Fibroblast of lung (primary cell): ENCODE data around the gene MID1. TPM values are rescaled to one million over a fixed set of nuclear protein-coding genes. Genes with fewer than 3 reads are reported as not detected.

Source experiments
- DNase-seq, 2 donors: peaks; one replicate each; pipeline versions ENCODE4 v3.0.0 to v3.0.0-alpha.2; 2010; ENCODE audit warnings: low read depth in 2 of 2
- H2AFZ ChIP-seq: 2 replicates; pipeline ENCODE4 v1.5.1; 2012; ENCODE audit warnings: low read length, control low read depth, inconsistent platforms
- H3K27ac ChIP-seq: 2 replicates; pipeline ENCODE4 v1.5.1; 2011; ENCODE audit warnings: low read length, control low read depth; ENCODE audit not compliant: insufficient read depth
- H3K27me3 ChIP-seq: 2 replicates; pipeline ENCODE4 v1.5.1; 2011; ENCODE audit warnings: mild to moderate bottlenecking, low read length; ENCODE audit not compliant: control insufficient read depth, insufficient read depth
- H3K36me3 ChIP-seq: 2 replicates; pipeline ENCODE4 v1.5.1; 2011; ENCODE audit warnings: low read length; ENCODE audit not compliant: control insufficient read depth, insufficient read depth
- H3K4me1 ChIP-seq: 2 replicates; pipeline ENCODE4 v1.5.1; 2011; ENCODE audit warnings: low read length; ENCODE audit not compliant: control insufficient read depth, insufficient read depth; ENCODE audit errors: extremely low read depth
- H3K4me2 ChIP-seq: 2 replicates; pipeline ENCODE4 v1.5.1; 2011; ENCODE audit warnings: low read length, control low read depth; ENCODE audit not compliant: insufficient read depth; ENCODE audit errors: extremely low read depth
- H3K4me3 ChIP-seq, 4 experiments: fragments of 200-600 bp in 1 of 4; sonication (generic) in 1 of 4; replicated peaks in 1 of 4; 2 replicates each; pipeline ENCODE4 v1.5.1; 2011 to 2016; ENCODE audit warnings: low read length in 4 of 4, low read depth in 3 of 4, mild to moderate bottlenecking in 3 of 4, control low read depth in 2 of 4, inconsistent platforms in 1 of 4, mixed read lengths in 1 of 4; ENCODE audit not compliant: insufficient read depth in 1 of 4; ENCODE audit errors: control extremely low read depth in 1 of 4
- H3K79me2 ChIP-seq: 2 replicates; pipeline ENCODE4 v1.5.1; 2012; ENCODE audit warnings: mild to moderate bottlenecking, low read length, inconsistent platforms; ENCODE audit not compliant: control insufficient read depth, insufficient read depth
- H3K9ac ChIP-seq: 2 replicates; pipeline ENCODE4 v1.5.1; 2011; ENCODE audit warnings: mild to moderate bottlenecking, low read length, control low read depth; ENCODE audit not compliant: insufficient read depth
- H3K9me3 ChIP-seq: 2 replicates; pipeline ENCODE4 v1.5.1; 2012; ENCODE audit warnings: low read depth, low read length; ENCODE audit not compliant: control insufficient read depth, insufficient read depth
- H4K20me1 ChIP-seq: 2 replicates; pipeline ENCODE4 v1.5.1; 2011; ENCODE audit warnings: low read length; ENCODE audit not compliant: control insufficient read depth, insufficient read depth; ENCODE audit errors: extremely low read depth
- EZH2 ChIP-seq: IDR thresholded peaks from 2 replicates; pipeline ENCODE4 v1.5.1; 2012; ENCODE audit warnings: low read length, control low read depth, mild to moderate bottlenecking; ENCODE audit errors: missing control alignments
- polyA plus RNA-seq, 2 donors: library from polyadenylated mRNA; depleted of rRNA in 1 of 2; stranded (reverse) in 1 of 2; unstranded in 1 of 2; fragments of >200 nt; gene quantifications; 2 replicates each; pipeline ENCODE4 v1.2.1, GENCODE V29; 2011 to 2012; ENCODE audit warnings: missing spikeins in 1 of 2
- total RNA-seq: library from RNA; depleted of rRNA; stranded (reverse); fragments of >200 nt; gene quantifications from 2 replicates; pipeline ENCODE4 v1.2.1, GENCODE V29; 2014
- TF ChIP-seq, protein P1 (sequence below), 2 donors: IDR thresholded peaks in 1 of 2; conservative IDR thresholded peaks in 1 of 2; 1 replicate in 1 of 2; 2 replicates in 1 of 2; pipeline ENCODE4 v1.5.1; 2011 to 2012; ENCODE audit warnings: low read length in 2 of 2, control low read depth in 1 of 2, inconsistent platforms in 1 of 2, low read depth in 1 of 2, mild to moderate bottlenecking in 1 of 2

The MID1 gene
- total and polyA plus RNA-seq, 2 donors (not counting 1 experiment from before 2014, with no cell fraction given): 20.3 to 27.7 TPM

DNA sequence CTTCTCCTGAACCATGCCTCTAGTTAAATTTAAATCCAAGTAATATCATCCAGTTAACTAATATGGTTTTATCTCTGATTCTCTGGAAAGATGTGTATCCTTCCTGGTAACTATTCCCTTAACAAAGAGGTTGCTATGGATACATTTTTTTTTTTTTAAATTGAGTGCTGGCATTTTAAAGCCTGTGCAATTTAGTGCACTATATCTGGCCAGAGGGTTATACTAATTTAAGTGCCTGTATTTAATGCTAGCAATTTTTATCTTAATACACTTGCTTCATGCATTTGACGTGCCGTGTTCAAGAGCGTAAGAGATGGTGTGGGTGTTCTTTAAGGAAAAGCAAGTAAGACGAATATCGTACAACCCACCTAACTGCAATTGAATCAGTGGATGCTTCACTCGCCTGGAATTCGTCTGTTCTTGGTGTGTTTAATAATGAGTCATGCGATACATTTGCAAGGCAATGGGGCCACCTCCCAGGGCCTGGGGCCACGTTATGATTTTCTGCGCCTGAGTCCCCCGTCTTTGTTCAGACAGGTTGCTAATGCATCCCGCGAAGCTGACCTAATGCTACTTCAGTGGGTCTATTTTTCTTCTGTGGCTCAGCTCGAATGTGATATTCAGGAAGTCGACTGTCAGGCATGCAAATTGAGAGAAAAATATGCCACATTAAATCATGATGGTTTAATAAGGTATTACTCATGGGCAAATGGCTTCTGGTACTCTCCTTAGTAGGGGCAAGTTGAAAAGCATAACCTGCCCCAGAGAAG lies 14.2 kb upstream of the MID1 start:
- Histone ChIP-seq H3K79me2 (no peaks in the 10 kb centered on the region), H4K20me1 (no peaks in the 10 kb centered on the region), H3K27ac (peak overlapping the region; percentile 59), H3K36me3 (no peaks in the 10 kb centered on the region), H3K9me3 (no peaks in the 10 kb centered on the region), H3K4me1 (peaks cover 2% of the 10 kb centered on the region), H3K9ac (no peak overlapping the region), H3K27me3 (no peaks in the 10 kb centered on the region), H3K4me2 (peak overlapping the region; percentile 51), H2AFZ (no peak overlapping the region), H3K4me3 (peak overlapping the region in 1 of 4 experiments; percentile 26)
- DNase-seq: peak; percentile 78 to 95
- TF ChIP-seq, protein P1, sequence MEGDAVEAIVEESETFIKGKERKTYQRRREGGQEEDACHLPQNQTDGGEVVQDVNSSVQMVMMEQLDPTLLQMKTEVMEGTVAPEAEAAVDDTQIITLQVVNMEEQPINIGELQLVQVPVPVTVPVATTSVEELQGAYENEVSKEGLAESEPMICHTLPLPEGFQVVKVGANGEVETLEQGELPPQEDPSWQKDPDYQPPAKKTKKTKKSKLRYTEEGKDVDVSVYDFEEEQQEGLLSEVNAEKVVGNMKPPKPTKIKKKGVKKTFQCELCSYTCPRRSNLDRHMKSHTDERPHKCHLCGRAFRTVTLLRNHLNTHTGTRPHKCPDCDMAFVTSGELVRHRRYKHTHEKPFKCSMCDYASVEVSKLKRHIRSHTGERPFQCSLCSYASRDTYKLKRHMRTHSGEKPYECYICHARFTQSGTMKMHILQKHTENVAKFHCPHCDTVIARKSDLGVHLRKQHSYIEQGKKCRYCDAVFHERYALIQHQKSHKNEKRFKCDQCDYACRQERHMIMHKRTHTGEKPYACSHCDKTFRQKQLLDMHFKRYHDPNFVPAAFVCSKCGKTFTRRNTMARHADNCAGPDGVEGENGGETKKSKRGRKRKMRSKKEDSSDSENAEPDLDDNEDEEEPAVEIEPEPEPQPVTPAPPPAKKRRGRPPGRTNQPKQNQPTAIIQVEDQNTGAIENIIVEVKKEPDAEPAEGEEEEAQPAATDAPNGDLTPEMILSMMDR (conservative IDR thresholded peaks at IDR 0.05 in 1 of 2, IDR thresholded peaks at IDR 0.05 in 1 of 2; ENCODE audit: low read depth in 1 of 2, low read length in 2 of 2): no peak
- TF ChIP-seq EZH2: no peak

DNA sequence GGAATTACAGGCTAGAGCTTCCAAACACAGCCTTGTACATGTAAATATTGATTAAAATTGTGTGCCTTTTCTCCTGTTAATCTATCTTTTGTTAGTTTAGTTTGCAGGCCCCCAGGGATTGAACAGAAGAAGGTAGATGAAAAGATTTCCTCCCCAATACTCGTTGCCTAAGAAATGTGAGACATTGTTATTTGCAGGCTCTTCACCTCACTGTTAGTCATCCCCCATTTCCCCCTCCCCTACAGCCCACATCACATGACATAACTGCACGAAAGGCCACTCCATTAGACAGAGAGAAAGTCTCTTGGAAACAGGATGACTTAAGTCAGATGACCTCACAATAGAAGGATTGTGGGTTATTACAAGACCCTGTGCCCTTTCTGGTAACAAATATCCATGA lies 13.3 kb upstream of the MID1 start:
- Histone ChIP-seq H3K79me2 (no peaks in the 10 kb centered on the region), H3K27ac (peak overlapping the region; percentile 59), H2AFZ (no peak overlapping the region), H3K36me3 (no peaks in the 10 kb centered on the region), H4K20me1 (no peaks in the 10 kb centered on the region), H3K4me2 (no peak overlapping the region), H3K4me3 (no peak overlapping the region), H3K4me1 (peaks cover 4% of the 10 kb centered on the region), H3K9ac (no peak overlapping the region), H3K9me3 (no peaks in the 10 kb centered on the region), H3K27me3 (no peaks in the 10 kb centered on the region)
- TF ChIP-seq, protein P1 (conservative IDR thresholded peaks at IDR 0.05 in 1 of 2, IDR thresholded peaks at IDR 0.05 in 1 of 2; ENCODE audit: low read depth in 1 of 2, low read length in 2 of 2): no peak
- TF ChIP-seq EZH2: no peak
- peak; percentile 88 to 94 for DNase-seq

DNA sequence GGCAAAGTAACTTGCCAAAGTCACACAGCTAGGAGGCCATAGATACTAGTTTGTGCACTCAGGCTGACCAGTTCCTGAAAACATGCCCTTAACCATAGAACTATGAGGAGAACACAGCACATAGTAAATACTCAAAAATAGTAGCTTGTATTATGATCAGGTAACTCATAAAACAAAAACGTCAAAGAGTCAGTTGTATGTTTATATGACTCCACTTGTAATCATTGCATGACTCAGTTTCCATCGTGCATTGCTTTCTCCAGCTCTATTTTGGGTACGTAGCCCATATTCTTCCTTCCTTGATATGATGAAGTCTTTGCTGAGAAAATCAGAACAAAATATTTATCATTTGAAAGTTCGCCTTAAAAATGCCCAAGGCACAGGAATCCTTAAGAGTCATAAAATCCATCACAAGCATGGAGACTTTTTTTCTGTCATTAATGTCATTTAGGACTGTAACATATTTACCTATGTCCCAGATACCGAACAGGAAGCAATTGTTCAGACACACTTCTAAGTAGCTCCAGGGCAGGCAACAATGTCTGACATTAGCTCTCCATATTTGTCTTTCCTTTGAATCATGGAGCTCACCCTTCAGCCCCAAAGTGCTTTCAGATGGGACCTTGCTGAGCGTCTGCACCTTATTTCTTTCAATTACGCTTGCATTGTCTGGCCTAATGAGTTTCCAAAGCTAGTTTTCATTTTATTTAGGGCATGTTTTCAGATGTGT lies 11.2 kb upstream of the MID1 start:
- Histone ChIP-seq H3K9me3 (no peaks in the 10 kb centered on the region), H3K27ac (no peak overlapping the region), H3K4me1 (peaks cover 4% of the 10 kb centered on the region), H2AFZ (no peak overlapping the region), H3K4me3 (no peak overlapping the region), H3K27me3 (no peaks in the 10 kb centered on the region), H3K36me3 (no peaks in the 10 kb centered on the region), H4K20me1 (no peaks in the 10 kb centered on the region), H3K4me2 (no peak overlapping the region), H3K9ac (no peak overlapping the region), H3K79me2 (no peaks in the 10 kb centered on the region)
- no peak for DNase-seq
- TF ChIP-seq, protein P1 (conservative IDR thresholded peaks at IDR 0.05 in 1 of 2, IDR thresholded peaks at IDR 0.05 in 1 of 2; ENCODE audit: low read depth in 1 of 2, low read length in 2 of 2): no peak
- no peak for TF ChIP-seq EZH2
